Activated effector memory CD4-positive, alpha-beta T cell treated with Interleukin-2 at 50 U/mL for 16 hours (primary cell): ENCODE measurements around the gene EML6.
"Not testable (repeated sequence)": the region's sequence is repeated elsewhere in the genome, so short reads cannot be mapped to it uniquely, and the experiment has no call there.

Experiments
- DNase-seq: peaks from one replicate; pipeline ENCODE4 v3.0.0-alpha.2; 2020

EML6 gene

DNA sequence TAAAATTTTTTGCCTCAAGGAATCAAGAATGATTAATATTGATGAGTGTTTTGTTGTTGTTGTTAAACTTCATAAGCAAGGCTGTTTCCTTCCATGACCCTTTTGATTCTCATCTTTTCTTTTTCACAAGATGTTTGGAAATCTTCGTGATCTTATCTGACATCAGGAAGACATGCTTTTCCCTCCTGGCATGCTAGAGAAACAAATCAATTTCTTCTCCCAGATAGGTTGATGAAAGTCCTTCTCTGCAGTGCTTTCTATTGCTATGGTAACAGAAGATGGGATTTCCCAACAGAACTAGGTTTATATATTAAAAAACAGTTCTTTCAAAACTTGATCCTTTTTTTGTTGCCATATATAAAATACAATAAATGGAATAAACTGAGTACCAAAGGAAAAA lies 85.2 kb downstream of the EML6 start:
- DNase-seq = no peak

DNA sequence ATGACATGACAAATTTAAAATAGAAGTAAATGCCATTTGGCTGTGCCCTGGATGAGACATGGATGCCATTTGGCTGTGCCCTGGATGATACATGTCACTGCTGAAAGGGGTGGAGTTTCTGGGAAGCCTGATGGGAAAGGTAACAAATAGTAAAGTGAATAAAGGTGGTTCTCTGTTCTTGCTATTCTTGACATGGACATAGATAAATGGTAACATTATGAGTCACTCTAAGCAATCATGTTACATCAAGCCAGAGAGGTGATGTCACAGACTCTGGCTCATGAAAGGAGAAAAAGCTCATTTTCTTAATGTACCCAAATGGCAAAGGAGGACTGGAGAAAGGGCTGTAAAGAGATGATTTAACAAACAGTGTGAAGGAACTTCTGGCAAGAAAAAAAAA lies 86.4 kb downstream of the EML6 start:
- DNase-seq = no peak

DNA sequence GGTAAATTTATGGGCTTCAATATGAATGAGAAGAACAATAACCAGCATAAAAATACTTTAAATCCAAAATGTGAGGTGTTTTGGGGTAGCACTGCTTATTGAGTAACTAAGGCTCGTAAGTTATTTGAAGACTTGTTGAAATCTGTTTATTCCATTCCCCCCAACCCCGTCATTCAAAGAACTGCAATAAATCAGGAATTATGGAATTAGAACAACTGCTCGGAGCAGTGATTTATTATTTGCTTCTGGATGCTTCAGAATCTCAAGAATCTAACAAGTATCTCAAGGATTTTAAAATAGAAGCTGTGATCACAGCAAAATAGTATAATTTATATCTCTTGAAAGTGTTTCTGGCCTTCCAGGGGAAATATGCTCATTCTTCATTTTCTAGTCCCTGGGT lies 86.8 kb downstream of the EML6 start:
- no peak for DNase-seq

DNA sequence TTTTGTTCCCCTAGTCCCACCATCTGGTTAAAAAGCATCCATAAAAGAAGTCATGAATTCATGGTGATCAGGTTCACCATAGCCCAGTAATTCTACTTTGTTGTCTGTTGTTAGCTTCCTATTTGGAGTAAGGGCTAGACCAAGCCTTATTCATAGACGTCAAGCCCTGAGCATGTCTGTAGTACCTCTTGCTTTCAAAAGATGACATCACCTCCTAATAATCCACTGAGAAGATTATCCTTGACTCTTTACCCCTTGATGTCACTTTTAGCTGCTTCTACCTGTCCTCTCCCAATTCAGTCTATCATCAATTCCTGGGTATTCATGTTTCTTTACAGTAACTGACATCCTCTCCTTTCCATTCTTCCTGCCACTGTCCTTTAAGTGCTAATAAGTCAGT lies 90.1 kb downstream of the EML6 start:
- DNase-seq = no peak

DNA sequence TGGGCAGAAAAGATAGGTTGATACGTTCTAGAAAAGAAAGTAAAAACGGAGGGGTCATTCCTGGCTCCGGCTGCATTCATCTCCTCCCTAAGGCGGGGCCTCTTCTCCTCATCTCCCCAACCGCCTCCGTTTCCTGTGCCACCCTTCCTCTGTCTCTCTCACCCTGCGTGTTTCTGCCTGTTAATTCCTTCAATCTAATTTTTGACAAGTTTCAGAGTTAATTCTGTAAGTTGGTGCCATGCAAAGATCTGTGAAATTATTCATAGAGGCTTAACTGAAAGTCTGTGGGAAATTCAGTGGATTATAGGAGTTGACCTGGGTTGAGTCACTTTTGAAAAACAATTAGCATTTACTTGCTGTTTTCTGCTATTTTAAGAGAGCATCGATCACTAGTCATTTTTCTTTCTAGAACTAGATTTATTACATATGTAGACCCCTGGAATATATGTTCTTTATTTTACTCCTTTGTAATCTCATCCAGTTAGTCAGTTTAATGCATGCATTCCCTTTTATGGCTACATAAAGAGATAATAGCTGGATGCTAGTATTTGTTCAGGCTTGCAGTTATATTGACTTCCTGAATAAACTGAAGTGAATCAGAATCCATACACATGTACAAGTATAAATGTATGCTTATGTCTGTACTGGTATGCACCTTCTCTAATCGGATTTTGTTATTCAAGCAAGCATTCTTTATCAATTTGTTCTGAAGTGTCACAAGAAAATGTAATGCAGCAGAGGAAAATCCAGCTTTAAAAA lies 91.1 kb downstream of the EML6 start:
- no peak for DNase-seq

DNA sequence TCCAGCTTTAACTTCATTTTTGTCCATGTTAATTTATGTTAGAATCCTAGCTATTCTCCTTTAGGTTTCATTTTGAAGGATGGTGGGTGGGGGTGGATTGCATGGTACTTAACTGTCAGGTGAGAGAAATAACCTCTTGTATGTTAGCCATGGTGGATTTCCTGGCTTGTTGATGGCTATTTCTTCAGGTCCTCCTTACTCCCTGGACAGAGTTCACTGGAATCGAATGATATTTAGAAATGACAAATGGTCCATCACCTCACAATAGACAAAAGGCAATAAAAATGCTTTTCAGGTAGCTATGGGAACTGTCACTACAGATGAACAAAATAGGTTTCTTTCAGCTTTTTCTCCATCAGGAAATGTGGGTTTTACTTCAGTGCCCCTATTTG lies 91.7 kb downstream of the EML6 start:
- DNase-seq = no peak

DNA sequence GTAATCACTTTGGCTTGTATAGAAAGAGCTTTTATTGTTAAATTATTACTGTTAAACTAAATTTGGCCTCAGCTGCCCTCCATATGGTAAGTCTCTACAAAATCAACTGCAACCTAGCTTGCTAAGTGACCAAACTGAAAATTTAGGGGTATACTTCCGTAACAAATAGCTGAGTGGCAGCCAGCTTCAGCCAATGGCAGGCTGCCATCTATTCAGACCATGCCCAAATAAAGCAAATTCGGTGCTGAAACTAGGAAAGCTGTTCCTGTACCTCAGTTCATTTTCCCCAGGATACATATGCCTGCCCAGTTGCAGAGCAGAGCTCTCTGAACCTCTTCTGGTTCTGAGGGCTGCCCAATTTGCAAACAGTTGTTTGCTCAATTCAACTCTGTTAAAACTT lies 94.8 kb downstream of the EML6 start:
- DNase-seq = no peak

DNA sequence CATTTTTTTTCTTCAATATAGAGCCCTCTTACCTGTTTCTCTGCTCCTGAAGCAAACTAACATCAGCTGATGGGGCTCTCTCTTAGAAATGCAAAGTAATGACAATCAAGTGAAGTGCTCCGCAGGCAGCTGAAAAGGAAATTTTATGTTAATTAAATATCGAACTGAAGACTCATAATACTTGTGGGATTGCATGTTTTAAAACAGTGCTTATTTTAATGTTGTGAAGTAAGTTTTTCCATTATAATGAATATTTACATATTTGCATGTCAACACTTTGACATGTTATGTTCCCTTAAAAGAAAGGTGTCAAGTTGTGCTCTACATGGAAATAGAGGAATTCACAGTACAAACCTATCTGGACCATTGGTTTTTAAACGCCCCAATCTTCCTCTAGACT lies 97.1 kb downstream of the EML6 start:
- DNase-seq = no peak

DNA sequence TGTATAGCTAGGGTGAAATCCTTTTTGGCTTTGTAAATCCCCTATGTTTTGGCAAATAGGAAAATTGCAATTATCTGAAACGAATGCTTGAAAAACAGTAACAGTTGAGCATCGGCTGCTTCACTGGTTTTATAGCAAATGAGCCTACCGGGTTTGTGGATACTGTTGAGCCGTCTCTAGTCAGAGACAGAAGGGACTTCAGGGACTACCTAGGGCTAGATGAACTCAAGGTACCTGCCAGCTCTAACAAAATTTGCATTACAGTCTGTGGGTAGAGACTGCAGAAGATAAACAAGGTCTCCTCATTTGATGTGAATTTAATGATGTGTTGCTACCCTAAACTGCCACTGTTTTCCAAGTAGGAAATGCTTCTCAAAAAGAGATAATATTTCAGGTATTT lies 101.1 kb downstream of the EML6 start:
- no peak for DNase-seq

DNA sequence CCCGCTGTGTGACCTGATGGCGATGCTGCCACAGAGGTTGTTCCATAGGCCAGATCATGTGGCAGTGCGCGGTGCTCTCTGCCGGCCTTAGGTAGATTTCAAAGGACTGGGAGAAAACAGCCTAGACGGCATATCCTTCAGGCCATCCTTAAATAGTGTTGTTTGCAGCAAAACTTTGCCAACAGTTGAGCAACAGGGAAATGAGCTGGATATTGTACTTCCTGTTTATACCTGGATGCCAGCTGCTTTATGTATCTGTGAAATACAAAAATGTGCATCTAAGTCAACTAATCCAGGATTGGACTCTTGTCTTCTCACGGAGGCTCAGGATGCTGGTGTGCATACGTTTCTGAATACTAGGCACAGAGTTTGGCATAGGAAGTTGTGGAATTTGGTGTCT lies 107.1 kb downstream of the EML6 start:
- no peak for DNase-seq

DNA sequence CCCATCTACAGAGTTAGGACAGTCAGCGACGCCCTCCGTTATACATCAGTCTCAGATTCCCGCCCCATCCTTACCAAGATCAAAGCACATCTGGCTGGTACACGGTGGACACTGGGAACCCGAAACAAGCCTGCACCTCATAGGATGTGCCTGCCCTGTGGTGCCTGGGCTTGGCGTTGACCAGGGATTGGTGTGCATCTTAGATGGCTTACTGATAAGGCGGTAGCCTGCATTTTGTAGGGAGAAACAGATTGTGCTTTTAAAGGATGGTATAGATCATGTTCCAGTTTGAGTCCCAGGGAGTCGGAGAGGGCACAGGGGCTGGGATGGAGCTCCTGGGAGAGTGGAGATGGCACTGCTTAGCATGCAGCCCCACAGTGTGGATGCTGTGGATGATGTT lies 108.0 kb downstream of the EML6 start:
- DNase-seq = no peak

DNA sequence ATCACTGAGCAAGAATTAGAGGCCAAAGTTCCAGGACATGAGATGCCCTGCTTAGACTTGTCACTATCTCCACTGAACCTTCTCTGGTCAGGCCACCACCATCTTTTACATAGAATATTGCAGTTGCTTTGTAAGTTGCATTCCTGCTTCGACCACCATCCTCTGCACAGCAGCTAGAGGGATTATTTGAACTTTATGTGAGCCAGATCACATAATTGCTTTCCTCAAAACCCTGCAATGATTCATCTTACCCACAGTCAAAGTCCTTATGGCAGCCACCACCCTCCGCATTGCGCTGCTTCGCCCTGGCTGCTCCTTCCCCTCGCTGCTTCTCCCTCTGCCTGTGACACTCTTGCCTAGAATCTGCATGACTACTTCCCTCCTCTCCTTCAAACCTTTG lies 111.3 kb downstream of the EML6 start:
- no peak for DNase-seq

DNA sequence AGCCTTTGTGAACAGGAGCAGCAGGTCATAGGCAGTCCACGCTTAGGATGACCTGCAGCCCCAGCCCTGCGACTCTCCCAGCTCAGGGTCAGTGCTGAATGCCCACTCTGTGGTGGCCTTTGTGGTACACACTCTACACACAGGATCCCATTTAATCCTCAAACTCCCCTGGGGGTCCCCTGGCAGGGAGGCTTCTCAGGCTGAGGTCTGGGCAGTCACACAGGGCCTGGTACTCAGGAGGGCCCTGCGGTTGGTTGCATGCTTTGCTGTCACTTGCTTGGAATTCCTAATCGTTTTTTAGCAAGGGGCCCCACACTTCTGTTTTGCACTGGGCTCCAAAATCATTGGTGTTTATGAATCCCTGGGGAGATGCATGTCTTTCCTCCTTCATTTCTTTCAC lies 113.0 kb downstream of the EML6 start:
- DNase-seq = no peak

DNA sequence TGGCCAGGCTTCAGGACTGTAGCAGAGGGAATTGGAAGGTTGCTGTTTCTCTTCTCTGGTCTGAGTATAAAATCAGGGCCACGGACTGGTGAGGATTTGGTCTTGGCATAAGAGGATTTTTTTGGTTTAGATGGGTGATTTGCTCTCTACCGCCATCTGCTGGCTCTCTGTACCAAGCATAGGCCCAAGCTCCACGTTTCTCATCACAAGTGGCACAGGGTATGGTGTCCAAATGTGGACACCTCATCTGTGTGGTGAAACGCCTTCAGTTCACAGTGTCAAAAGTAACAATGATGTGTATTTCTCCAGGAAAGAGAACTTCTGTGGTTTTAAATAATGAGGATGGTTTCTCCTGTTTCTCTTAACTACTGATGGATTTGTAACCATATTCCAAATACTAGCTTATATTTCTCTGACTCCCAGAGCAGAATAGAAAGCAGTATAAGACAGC lies 115.1 kb downstream of the EML6 start:
- DNase-seq = peak; percentile 34

DNA sequence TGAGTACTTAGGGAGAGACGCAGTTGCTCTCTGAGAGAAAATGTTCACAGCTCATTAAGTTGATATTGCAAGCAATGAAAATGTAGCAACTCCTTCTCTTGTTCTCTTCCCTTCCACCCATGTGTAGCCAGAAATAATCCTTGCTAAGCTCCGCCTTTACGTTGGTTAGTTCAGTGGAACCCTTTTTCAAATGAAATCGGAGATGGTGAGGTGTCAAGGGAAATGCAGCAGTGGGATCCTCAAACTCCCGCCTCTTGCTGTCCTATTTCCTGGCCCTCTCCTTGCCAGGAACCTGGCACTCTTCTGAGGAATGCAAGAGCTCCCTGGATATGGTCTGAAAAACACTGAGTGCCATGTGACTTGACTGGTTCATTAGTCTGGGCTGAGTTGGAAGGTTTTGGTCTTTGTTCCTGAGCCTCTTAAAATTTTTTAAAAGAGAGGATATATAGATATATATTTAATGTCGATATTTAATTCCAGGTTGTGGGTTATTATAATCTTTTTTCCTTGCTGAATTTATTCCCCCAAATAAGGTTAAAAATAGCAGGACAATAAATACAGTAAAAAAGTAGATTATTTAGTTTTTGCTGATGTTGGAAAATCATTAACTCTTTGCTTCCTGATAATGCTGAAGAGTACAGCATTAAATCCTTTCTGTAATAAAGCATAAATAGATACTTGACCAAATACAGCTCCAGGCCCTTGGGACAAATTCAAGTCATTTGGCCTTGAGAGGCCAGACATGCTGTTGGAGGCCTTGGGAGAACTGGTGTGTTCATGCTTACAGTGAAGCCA lies 116.2 kb downstream of the EML6 start:
- DNase-seq = no peak

DNA sequence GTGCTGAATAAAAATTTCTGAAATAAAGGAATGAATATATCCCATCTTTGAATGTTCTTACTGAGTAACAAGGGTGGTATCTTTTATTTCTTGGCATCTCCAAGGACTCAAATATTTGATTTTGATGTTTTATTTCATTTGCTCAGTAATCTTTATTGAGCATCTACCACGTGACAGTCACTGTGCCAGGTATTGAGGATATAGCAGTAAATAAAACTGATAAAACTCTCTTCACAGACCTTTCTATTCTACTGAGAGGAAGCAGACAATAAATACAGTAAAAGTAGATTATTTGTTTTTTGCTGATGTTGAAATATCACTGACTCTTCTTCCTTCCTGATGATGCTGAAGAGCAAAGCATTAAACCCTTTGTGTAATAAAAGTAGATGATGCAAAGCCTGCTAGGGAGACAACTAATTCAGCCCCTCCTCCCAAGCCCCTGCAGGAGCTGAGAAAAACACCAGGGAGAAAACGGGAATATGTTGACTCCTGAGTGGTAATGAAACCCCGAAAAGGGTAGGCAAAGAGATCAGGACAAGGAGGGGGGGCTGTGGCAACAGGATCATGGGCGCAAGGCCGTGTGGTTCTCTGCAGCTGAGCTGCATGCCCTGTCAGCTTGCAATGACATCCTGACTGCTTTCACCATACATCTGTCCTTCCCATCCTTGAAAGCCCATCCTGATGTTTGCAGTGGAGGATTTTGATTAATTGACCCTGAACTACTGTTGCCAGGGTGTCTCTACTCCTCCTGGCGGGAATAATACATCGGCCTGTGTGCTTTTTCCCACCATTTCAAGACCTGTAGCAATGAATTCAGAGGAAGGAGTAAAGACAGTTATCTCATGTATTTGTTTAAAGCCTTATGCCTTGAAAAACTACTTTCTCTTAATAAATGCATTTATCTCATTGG lies 117.4 kb downstream of the EML6 start:
- no peak for DNase-seq

DNA sequence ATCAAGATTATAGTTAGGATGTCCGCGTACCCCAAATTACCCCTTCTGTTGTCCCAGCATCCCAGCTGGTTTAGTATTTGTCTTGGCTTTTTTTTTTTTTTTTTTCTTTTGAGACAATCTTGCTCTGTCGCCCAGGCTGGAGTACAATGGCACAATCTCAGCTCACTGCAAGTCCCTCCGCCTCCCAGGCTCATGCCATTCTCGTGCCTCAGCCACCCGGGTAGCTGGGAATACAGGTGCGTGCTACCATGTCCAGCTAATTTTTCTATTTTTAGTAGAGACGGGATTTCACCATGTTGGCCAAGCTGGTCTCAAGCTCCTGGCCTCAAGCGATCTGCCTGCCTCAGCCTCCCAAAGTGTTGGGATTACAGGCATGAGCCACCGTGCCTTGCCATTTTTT lies 118.0 kb downstream of the EML6 start:
- DNase-seq = not testable (repeated sequence)

DNA sequence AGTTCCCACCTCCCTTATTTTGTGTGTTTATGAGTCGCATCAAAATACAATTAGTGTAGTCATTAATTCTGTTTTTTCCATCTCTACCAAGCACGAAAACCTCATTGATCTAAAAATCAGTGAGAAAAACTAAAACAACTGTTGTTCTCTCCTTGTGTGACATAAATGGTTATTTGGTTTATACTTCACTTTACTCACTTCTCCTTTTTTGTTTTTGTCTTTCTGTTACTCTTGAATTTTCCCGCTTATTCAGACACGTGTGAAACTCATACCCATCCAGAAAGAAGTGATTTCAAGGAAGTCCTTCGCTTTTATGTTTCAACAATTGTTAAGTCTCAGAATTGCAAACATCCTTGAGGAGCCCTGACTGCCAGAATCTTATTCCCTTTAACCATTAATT lies 121.6 kb downstream of the EML6 start:
- DNase-seq = no peak

DNA sequence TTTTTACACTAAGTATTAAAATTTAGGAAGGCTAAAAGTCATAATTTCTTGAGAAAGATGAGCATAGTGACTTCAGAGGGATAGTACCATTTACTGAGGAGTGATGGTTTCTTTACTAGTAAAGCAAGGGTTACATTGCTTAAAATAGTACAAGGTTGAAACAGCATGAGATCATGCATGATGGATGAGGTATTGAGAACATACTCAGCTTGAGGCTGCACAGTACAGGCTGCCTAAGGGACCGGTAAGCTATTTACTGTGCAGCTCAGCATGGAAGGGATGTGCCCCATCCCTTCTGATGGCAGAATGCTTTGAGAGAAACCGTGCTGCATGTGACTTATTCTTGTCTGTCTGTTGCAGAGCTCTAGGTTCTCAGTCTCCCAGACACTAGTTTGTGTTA lies 122.1 kb downstream of the EML6 start:
- no peak for DNase-seq

DNA sequence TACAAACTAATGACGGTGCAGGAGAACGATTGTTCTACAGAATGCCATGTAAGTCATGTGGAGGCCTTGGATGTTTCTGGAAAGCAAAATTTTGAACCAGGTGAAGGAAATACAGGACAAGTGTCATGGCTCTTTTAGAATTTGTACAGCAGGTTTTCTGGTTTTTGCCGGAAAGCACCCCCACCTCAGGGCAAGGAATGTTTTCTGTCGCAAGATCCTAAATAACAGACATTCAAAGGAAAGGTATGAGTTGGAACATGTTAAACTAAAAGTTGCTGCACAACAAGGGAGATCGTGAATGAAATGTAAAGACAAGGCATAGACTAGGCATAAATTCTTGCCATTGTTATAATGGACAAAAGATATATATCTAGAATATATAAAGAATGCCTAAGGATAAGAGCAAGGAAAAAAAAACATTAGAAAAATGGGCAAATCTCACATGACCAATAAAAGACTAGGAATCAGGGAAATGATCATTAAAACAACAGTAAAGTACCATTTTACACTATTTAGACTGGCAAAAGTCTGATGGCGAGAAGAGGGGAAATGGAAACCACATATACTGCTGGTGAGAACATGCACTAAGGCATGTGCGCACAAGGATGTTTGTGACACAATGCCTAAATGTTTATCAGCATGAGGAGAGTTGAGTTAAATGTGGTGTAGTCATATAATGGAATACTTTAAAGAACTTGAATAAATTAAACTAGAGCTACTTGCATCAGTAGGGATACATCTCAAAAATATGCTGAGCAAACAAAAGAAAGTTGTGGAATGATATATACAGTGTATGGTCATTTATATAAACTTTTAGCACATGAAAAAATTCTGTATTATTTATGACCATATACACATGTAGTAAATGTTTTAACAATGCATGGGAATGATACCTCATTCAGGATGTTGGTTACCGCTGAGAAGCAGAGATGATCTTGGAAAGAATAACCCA lies 127.0 kb downstream of the EML6 start:
- DNase-seq = no peak

DNA sequence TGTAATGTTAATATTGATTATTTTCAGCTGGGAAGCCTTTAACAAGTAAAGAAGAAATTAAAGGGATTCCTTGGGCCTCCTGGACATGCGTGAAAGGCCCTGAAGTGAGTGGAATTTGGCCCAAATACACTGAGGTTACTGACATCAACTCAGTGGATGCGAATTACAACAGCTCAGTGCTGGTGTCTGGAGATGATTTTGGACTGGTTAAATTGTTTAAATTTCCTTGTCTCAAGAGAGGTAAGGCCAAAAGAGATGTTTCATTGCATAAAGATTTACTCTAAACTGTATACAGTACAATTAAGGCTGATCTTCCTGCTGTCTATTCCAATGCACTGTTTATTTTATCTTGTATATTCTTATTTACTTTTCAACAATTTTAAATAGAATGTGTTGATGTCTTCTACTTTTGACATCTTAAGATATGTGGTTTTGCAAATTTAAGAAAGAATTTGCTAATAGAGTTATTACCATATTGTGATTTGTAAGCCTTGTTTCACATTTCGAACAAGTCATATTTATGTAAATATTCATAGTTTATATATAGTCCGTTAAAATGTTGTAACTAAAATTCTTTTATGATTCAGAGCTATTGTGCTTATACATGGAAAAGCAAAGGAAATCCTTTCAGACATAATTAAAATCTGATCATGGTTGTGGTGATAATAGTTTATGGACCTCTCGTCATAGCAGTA lies 130.3 kb downstream of the EML6 start:
- no peak for DNase-seq

DNA sequence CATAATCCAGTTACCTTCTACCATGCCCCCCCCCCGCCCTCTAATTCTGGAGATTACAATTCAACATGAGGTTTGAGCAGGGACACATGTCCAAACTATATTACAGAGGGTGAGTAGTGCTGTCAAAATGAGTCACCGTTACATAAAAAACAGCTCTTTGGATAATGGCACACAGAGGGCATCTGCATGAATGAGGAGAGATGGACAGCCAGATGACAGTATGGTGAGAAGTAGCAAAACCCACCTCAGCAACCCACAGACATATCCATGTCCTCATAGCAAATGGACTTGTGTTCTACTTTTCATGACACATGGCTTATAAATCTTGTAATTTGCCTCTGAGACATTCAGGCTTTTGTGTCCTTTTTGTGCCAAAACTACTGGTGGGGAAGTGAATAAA lies 132.0 kb downstream of the EML6 start:
- no peak for DNase-seq
